ENCODE results near the gene PATL1. TPM values are rescaled to one million over a fixed set of nuclear protein-coding genes. Genes with fewer than 3 reads are reported as not detected.
"Not testable (repeated sequence)": the region's sequence is repeated elsewhere in the genome, so short reads cannot be mapped to it uniquely, and the experiment has no call there.

PATL1 gene
- total and polyA plus RNA-seq, 4 donors = 8.2 to 29.6 (median 16.7) TPM

DNA sequence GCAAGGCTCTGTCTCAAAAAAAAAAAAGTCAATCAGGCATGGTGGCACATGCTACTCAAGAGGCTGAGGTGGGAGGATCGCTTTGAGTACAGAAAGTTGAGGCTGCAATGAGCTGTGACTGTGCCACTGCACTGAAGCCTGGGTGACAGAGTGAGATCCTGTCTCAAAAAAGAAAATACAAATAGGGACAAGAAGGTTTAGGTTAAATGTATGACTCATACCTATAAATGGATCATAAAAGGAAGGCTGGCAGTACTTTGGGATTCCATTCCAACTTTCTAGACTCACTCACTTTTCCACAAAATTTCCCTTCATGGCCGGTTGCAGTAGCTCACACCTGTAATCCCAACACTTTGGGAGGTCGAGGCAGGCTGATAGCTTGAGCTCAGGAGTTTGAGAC lies 27.7 kb downstream of the PATL1 start:
- intact Hi-C loops (cut with DNase I) = no loop called here
- H3K27ac ChIP-seq (ENCODE audit: low read depth in 1 of 2, low read length in 2 of 2) = no peak overlapping the region
- no peak overlapping the region for H3K4me3 ChIP-seq (ENCODE audit: low read length in 2 of 2)
- peaks cover 7 to 13% of the 10 kb centered on the region in 2 donors for H3K36me3 ChIP-seq (ENCODE audit: control insufficient read depth in 1 of 2, insufficient read depth in 2 of 2, low read length in 1 of 2)
- 84 to 92% methylated on average over 3 of the region's 3 CpGs for WGBS, 2 donors
- ATAC-seq (ENCODE audit: low FRiP score) = no peak
- H3K4me1 ChIP-seq (ENCODE audit: control insufficient read depth in 1 of 2, insufficient read depth in 2 of 2, low read length in 2 of 2) = no peaks in the 10 kb centered on the region
- no peaks in the 10 kb centered on the region for H3K9me3 ChIP-seq (ENCODE audit: control insufficient read depth, low read length)
- DNase-seq = no peak
- H3K27me3 ChIP-seq (ENCODE audit: control insufficient read depth in 1 of 2, insufficient read depth in 2 of 2, low read length in 1 of 2) = no peaks in the 10 kb centered on the region

DNA sequence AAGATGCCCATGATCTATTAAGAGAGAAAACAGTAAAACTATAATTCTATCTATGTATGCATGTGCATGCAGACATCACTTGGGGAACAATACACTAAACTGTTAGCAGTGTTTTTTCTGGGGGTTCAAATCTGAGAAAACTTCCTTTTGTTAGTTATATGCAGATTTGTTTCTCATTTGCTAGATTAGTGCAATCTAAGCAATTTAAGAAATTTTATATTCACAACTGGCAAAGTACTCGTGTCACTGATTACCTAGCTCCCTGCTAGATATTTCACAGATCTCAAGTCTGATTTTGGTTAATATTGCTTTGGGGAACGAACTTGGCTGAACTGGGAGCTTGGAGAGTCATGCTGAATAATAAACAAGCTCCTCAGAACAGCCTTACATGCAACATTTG lies 38.3 kb downstream of the PATL1 start:
- DNase-seq (no peak), ATAC-seq (ENCODE audit: low FRiP score) (no peak)
- no peak overlapping the region for H3K27ac ChIP-seq (ENCODE audit: low read depth in 1 of 2, low read length in 2 of 2)
- H3K4me1 ChIP-seq (ENCODE audit: control insufficient read depth in 1 of 2, insufficient read depth in 2 of 2, low read length in 2 of 2) = no peaks in the 10 kb centered on the region
- 88 to 90% methylated on average over 2 of the region's 2 CpGs for WGBS, 2 donors
- no peak overlapping the region for H3K4me3 ChIP-seq (ENCODE audit: low read length in 2 of 2)
- H3K36me3 ChIP-seq (ENCODE audit: control insufficient read depth in 1 of 2, insufficient read depth in 2 of 2, low read length in 1 of 2) = no peaks in the 10 kb centered on the region
- intact Hi-C loops (cut with DNase I) = no loop called here
- no peaks in the 10 kb centered on the region for H3K9me3 ChIP-seq (ENCODE audit: control insufficient read depth, low read length)
- H3K27me3 ChIP-seq (ENCODE audit: control insufficient read depth in 1 of 2, insufficient read depth in 2 of 2, low read length in 1 of 2) = no peaks in the 10 kb centered on the region

DNA sequence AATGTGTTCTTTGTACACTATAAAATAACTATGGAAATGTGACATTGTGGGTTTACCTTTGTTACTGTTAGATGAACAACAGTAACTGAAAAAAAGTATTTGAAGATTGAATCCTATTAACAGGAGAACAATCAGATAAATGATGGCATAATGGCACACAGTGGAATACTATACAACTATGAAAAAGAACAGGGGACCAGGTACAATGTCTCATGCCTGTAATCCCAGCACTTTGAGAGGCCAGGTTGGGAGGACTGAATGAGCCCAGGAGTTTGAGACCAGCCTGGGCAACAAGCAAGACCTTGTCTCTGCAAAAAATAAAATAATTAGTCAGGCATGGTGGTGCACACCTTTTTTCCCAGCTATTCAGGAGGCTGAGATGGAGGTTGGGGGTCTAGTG lies 38.8 kb downstream of the PATL1 start:
- ATAC-seq (ENCODE audit: low FRiP score) (no peak), DNase-seq (no peak)
- Histone ChIP-seq H3K27me3 (ENCODE audit: control insufficient read depth in 1 of 2, insufficient read depth in 2 of 2, low read length in 1 of 2) (no peaks in the 10 kb centered on the region), H3K36me3 (ENCODE audit: control insufficient read depth in 1 of 2, insufficient read depth in 2 of 2, low read length in 1 of 2) (no peaks in the 10 kb centered on the region), H3K27ac (ENCODE audit: low read depth in 1 of 2, low read length in 2 of 2) (no peak overlapping the region), H3K9me3 (ENCODE audit: control insufficient read depth, low read length) (no peaks in the 10 kb centered on the region), H3K4me3 (ENCODE audit: low read length in 2 of 2) (no peak overlapping the region), H3K4me1 (ENCODE audit: control insufficient read depth in 1 of 2, insufficient read depth in 2 of 2, low read length in 2 of 2) (no peaks in the 10 kb centered on the region)
- intact Hi-C loops (cut with DNase I) = no loop called here

DNA sequence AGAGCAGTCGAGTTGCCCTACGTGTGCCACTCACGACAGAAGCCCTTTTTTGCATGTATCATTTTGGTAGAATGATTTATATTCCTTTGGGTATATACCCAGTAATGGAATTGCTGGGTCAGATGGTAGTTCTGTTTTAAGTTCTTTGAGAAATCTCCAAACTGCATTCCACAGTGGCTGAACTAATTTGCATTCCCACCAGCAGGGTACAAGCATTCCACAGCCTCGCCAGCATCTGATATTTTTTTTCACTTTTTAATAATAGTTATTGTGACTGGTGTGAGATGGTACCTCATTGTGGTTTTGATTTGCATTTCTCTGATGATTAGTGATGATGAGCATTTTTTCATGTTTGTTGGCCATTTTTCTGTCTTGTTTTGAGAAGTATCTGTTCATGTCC lies 41.9 kb downstream of the PATL1 start:
- H3K27ac ChIP-seq (ENCODE audit: low read depth in 1 of 2, low read length in 2 of 2); H3K36me3 ChIP-seq (ENCODE audit: control insufficient read depth in 1 of 2, insufficient read depth in 2 of 2, low read length in 1 of 2); ATAC-seq (ENCODE audit: low FRiP score); H3K4me3 ChIP-seq (ENCODE audit: low read length in 2 of 2); DNase-seq; intact Hi-C loops (cut with DNase I); H3K9me3 ChIP-seq (ENCODE audit: control insufficient read depth, low read length); H3K27me3 ChIP-seq (ENCODE audit: control insufficient read depth in 1 of 2, insufficient read depth in 2 of 2, low read length in 1 of 2); H3K4me1 ChIP-seq (ENCODE audit: control insufficient read depth in 1 of 2, insufficient read depth in 2 of 2, low read length in 2 of 2): not testable (repeated sequence)
- 42 to 51% methylated on average over 4 of the region's 4 CpGs for WGBS, 2 donors

DNA sequence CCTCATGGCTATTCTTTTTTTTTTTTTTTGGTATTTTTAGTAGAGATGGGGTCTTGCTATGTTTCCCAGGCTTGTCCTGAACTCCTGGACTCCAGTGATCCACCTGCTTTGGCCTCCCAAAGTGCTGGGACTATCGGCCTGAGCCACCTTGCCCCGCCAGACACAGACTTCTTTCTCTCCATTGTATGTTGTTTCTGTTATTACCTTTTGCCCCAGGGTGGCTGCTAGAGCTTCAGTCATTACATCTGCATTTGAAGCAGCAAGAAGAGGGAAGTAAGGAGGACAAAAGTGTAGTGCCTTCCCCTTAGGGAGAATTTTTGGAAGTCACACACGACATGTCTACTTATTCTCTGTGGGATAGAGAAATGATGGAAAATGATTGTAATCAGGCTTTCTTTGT lies 43.1 kb downstream of the PATL1 start:
- DNase-seq (no peak), ATAC-seq (ENCODE audit: low FRiP score) (no peak)
- H3K27ac ChIP-seq (ENCODE audit: low read depth in 1 of 2, low read length in 2 of 2) = no peak overlapping the region
- H3K27me3 ChIP-seq (ENCODE audit: control insufficient read depth in 1 of 2, insufficient read depth in 2 of 2, low read length in 1 of 2) = no peaks in the 10 kb centered on the region
- H3K4me1 ChIP-seq (ENCODE audit: control insufficient read depth in 1 of 2, insufficient read depth in 2 of 2, low read length in 2 of 2) = no peaks in the 10 kb centered on the region
- no peaks in the 10 kb centered on the region for H3K9me3 ChIP-seq (ENCODE audit: control insufficient read depth, low read length)
- intact Hi-C loops (cut with DNase I) = no loop called here
- WGBS, 2 donors = 85% methylated on average over 3 of the region's 3 CpGs
- H3K4me3 ChIP-seq (ENCODE audit: low read length in 2 of 2) = no peak overlapping the region
- H3K36me3 ChIP-seq (ENCODE audit: control insufficient read depth in 1 of 2, insufficient read depth in 2 of 2, low read length in 1 of 2) = no peaks in the 10 kb centered on the region

DNA sequence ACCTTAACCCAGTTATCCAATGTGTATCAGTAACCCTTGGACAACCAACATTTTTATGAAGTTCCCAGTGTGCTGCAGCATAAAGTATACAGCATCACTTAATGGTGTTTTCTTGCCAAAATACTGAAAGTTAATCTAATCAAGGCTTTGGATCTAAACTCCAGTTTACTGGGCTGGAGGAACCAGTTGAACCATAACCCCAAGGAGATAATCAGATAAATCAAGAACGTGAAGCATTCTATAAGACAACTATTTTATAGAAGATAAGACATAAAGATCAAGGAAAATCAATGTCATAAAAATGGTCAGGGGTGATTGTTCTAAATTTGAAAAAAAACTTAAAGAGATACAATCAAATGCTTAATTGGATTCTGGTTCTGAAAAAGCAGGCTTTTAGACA lies 51.0 kb downstream of the PATL1 start:
- intact Hi-C loops (cut with DNase I) = loop anchor here in 1 of 2 donors (5.0 kb wide), 1 partner anchor 66 kb away; no protein-coding TSS in a partner anchor
- Histone ChIP-seq H3K27ac (ENCODE audit: low read depth in 1 of 2, low read length in 2 of 2) (no peak overlapping the region), H3K9me3 (ENCODE audit: control insufficient read depth, low read length) (no peaks in the 10 kb centered on the region), H3K4me1 (ENCODE audit: control insufficient read depth in 1 of 2, insufficient read depth in 2 of 2, low read length in 2 of 2) (peaks cover 0 to 1% of the 10 kb centered on the region in 2 donors), H3K27me3 (ENCODE audit: control insufficient read depth in 1 of 2, insufficient read depth in 2 of 2, low read length in 1 of 2) (no peaks in the 10 kb centered on the region), H3K36me3 (ENCODE audit: control insufficient read depth in 1 of 2, insufficient read depth in 2 of 2, low read length in 1 of 2) (no peaks in the 10 kb centered on the region), H3K4me3 (ENCODE audit: low read length in 2 of 2) (no peak overlapping the region)
- 78 to 84% methylated on average over 1 of the region's 1 CpG for WGBS, 2 donors
- DNase-seq = no peak
- ATAC-seq (ENCODE audit: low FRiP score) = no peak

DNA sequence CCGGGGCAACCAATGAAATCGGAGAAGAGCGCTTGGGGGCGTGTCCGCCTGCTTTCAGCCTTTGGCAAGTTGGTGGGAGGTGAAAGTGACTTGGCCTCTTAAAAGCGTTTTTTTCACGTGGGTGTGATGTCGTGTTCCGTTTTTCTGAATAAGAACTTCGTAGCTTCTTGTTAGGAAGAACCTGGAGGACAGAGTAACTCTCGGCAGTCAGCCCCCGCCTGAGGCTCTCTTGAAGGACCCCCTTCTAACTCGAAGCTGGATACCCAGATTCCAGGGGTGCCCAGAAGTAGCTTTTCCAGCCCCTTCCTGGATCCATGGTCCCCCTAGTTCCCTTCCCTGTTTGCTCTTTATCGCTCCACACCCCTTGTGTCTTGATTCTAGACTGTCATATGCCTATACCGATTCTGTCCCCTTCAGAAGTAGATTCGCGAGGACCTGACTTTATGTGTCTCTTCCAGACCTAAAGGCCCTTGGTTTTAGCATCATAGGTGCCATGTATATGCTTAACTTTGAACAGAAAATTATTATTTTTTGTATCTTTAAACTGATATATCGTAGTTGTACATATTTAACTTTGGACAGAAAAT lies 52.3 kb downstream of the PATL1 start:
- Histone ChIP-seq H3K4me1 (ENCODE audit: control insufficient read depth in 1 of 2, insufficient read depth in 2 of 2, low read length in 2 of 2) (peaks cover 1 to 3% of the 10 kb centered on the region in 2 donors), H3K9me3 (ENCODE audit: control insufficient read depth, low read length) (no peaks in the 10 kb centered on the region), H3K27ac (ENCODE audit: low read depth in 1 of 2, low read length in 2 of 2) (peak overlapping the region; percentile 89 to 93), H3K4me3 (ENCODE audit: low read length in 2 of 2) (peak overlapping the region; percentile 35 to 36), H3K36me3 (ENCODE audit: control insufficient read depth in 1 of 2, insufficient read depth in 2 of 2, low read length in 1 of 2) (no peaks in the 10 kb centered on the region), H3K27me3 (ENCODE audit: control insufficient read depth in 1 of 2, insufficient read depth in 2 of 2, low read length in 1 of 2) (no peaks in the 10 kb centered on the region)
- intact Hi-C loops (cut with DNase I) = loop anchor here in 1 of 2 donors (1.0 to 5.0 kb wide), 2 partner anchors 53 to 64 kb away; partner anchors contain the start of gene PATL1
- 11 to 12% methylated on average over 18 of the region's 18 CpGs for WGBS, 2 donors
- DNase-seq (peak in 1 of 2 donors; percentile 96), ATAC-seq (ENCODE audit: low FRiP score) (no peak)

DNA sequence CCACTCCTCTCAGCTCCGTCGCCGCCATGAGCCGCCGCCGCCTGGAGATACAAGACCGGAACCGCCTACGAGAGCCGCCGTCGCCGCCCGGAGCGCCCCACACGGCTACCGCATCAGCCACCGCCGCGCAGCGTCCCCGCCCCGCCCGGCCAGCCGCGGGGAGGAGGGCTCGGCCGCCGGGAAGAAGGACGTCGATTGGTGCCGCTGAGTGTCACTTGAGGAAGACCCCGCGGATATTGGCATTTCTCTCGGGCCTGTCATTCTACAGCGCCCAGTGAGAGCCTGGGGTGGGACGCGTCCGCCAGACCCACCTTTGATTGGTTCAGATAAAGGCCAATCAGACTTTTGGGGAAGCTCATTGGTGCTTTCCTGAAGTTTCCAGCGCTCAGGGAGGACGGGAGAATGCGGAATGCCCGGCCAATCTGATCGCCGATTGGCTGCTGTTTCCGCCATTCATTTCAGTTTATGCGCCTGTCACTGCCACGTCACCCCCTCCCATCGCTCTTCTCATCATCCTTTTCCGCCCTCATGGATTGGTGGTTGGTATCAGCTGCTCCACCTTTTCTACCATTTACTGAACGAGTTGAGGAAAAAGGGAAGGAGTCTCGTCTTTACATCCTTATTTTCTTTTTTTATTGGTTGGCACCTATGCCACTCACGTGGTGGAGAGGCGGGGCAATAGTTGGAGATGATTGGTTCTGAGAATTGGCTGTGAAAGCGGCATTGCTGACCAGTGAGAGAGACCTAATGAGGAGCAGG lies 53.0 kb downstream of the PATL1 start, which contains the start of gene OSBP:
TSS of gene OSBP (minus strand) at position 138 of the 759 bp plus-strand sequence. CDS start at position 28, 110 bp downstream.
- intact Hi-C loops (cut with DNase I) = loop anchor here in 1 of 2 donors (1.0 to 5.0 kb wide), 2 partner anchors 53 to 64 kb away; partner anchors contain the start of gene PATL1
- WGBS, 2 donors = 0% methylated on average over 49 to 55 of the region's 55 CpGs
- ATAC-seq (ENCODE audit: low FRiP score) = peak; percentile 97

More for the DNA sequence above, 53.0 kb downstream of the PATL1 start, which contains the start of gene OSBP:
- peak within 1 kb of the TSS; percentile 89 to 93 for H3K27ac ChIP-seq (ENCODE audit: low read depth in 1 of 2, low read length in 2 of 2)
- no peaks in the 10 kb centered on the region for H3K9me3 ChIP-seq (ENCODE audit: control insufficient read depth, low read length)
- no peaks in the 10 kb centered on the region for H3K36me3 ChIP-seq (ENCODE audit: control insufficient read depth in 1 of 2, insufficient read depth in 2 of 2, low read length in 1 of 2)
- H3K27me3 ChIP-seq (ENCODE audit: control insufficient read depth in 1 of 2, insufficient read depth in 2 of 2, low read length in 1 of 2) = no peaks in the 10 kb centered on the region
- H3K4me1 ChIP-seq (ENCODE audit: control insufficient read depth in 1 of 2, insufficient read depth in 2 of 2, low read length in 2 of 2) = peaks cover 1 to 3% of the 10 kb centered on the region in 2 donors
- DNase-seq = peak; percentile 99 to 100
- peak within 1 kb of the TSS; percentile 58 to 68 for H3K4me3 ChIP-seq (ENCODE audit: low read length in 2 of 2)
